Activated B cell treated with CpG ODN at 0.5 μM for 24 hours (primary cell): ENCODE data around the gene SCGB1A1. TPM values are rescaled to one million over a fixed set of nuclear protein-coding genes. Genes with fewer than 3 reads are reported as not detected.

Experiments
- ATAC-seq: fragments of 200-7000 bp; cut with Tn5 transposase; one replicate; pipeline ENCODE4 v1.10.0; 2021; ENCODE audit warnings: low read depth, mild to moderate bottlenecking, moderate library complexity
- CTCF ChIA-PET: fragments of 350-600 bp; sonication (Branson Sonifier 250); formaldehyde crosslinking; loops from one replicate; lab custom pipeline; 2021; ENCODE audit warnings: antibody characterized with exemption; lab: Charles Lee
- POLR2A ChIA-PET: fragments of 350-600 bp; sonication (Branson Sonifier 250); formaldehyde crosslinking; loops from one replicate; lab custom pipeline; 2021; ENCODE audit warnings: antibody characterized with exemption; lab: Charles Lee
- DNase-seq: peaks from one replicate; pipeline ENCODE4 v3.0.0; 2022
- H3K27ac Mint-ChIP-seq: one replicate; pipeline ENCODE4 v1.8.0; 2020; ENCODE audit warnings: mixed read lengths
- H3K27me3 Mint-ChIP-seq: one replicate; pipeline ENCODE4 v1.8.0; 2021; ENCODE audit warnings: mixed read lengths
- H3K36me3 Mint-ChIP-seq: one replicate; pipeline ENCODE4 v1.8.0; 2021; ENCODE audit warnings: low read depth, mixed read lengths
- H3K4me1 Mint-ChIP-seq: one replicate; pipeline ENCODE4 v1.8.0; 2021; ENCODE audit warnings: mixed read lengths
- H3K4me3 Mint-ChIP-seq: one replicate; pipeline ENCODE4 v1.8.0; 2020; ENCODE audit warnings: mild to moderate bottlenecking, mixed read lengths
- H3K9me3 Mint-ChIP-seq: one replicate; pipeline ENCODE4 v1.8.0; 2020; ENCODE audit warnings: mixed read lengths
- intact Hi-C: fragments of 100-400 bp; cut with micrococcal nuclease; formaldehyde crosslinking; loops from one replicate; pipeline ENCODE4 v1.15.1; 2024
- total RNA-seq: library from RNA; stranded (reverse); gene quantifications from 2 replicates; pipeline ENCODE4 v1.2.3, GENCODE V29; 2022
- TF ChIP-seq, protein P1 (sequence below): fragments of 200-600 bp; IDR thresholded peaks from one replicate; pipeline ENCODE4 v1.8.0; 2022; ENCODE audit warnings: antibody characterized with exemption, mild to moderate bottlenecking

The SCGB1A1 gene
- total RNA-seq, 1 donor from 2014 or later, result not detected

DNA sequence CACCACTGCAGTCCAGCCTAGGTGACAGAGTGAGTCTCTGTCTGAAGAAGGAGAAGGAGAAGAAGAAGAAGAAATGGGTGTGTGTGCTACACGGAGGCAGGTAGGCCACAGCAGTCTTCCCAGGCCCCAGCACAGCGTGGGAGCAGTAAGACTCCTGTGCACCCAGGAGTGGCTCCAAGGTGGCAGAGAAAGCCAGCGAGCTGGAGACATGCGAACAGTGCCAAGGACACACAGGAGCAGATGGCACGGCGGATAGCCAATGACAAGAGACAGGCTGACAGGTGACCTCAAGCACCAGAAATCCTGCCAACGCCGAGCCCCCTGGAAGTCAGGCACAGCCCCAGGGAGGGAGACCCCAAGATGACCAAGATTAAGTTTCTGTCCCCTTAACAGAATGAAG lies 9.0 kb upstream of the SCGB1A1 start:
- ChIA-PET CTCF (no interaction called here), POLR2A (interaction anchor here (0.6 kb wide), 2 partner anchors 74 to 472 kb away, joined by 3 to 4 read pairs; no protein-coding TSS in a partner anchor)
- Mint-ChIP-seq H3K4me3 (no peak overlapping the region), H3K27me3 (no peaks in the 10 kb centered on the region), H3K4me1 (no peaks in the 10 kb centered on the region), H3K36me3 (no peaks in the 10 kb centered on the region), H3K9me3 (no peaks in the 10 kb centered on the region), H3K27ac (no peak overlapping the region)
- ATAC-seq, result no peak
- no peak for DNase-seq
- intact Hi-C loops, result no loop called here
- TF ChIP-seq, protein P1, sequence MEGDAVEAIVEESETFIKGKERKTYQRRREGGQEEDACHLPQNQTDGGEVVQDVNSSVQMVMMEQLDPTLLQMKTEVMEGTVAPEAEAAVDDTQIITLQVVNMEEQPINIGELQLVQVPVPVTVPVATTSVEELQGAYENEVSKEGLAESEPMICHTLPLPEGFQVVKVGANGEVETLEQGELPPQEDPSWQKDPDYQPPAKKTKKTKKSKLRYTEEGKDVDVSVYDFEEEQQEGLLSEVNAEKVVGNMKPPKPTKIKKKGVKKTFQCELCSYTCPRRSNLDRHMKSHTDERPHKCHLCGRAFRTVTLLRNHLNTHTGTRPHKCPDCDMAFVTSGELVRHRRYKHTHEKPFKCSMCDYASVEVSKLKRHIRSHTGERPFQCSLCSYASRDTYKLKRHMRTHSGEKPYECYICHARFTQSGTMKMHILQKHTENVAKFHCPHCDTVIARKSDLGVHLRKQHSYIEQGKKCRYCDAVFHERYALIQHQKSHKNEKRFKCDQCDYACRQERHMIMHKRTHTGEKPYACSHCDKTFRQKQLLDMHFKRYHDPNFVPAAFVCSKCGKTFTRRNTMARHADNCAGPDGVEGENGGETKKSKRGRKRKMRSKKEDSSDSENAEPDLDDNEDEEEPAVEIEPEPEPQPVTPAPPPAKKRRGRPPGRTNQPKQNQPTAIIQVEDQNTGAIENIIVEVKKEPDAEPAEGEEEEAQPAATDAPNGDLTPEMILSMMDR, result no peak

DNA sequence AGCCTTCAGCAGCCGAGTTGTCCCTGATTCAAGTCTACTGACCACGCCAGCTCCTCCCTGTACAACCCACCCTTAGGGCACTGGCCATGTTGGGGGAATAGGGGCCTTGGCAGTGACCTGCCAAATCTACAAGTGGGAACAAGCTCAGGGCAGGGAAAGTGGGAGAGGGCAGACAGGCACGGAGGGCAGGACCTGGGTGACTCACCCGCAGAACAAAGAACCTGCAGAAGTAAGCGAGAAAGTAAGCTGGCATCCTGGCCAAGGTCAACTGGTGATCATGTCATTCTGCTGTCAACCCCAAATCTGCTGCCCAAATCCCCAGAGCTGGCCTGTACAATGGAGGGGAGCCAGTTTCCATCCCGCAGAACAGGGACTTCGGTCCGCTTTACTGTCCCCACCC lies 7.9 kb upstream of the SCGB1A1 start:
- Mint-ChIP-seq H3K9me3 (no peaks in the 10 kb centered on the region), H3K27ac (no peak overlapping the region), H3K36me3 (no peaks in the 10 kb centered on the region), H3K27me3 (no peaks in the 10 kb centered on the region), H3K4me3 (no peak overlapping the region), H3K4me1 (no peaks in the 10 kb centered on the region)
- ATAC-seq (no peak), DNase-seq (no peak)
- TF ChIP-seq, protein P1, result no peak
- intact Hi-C loops, result no loop called here
- CTCF ChIA-PET, result no interaction called here
- POLR2A ChIA-PET, result no interaction called here

DNA sequence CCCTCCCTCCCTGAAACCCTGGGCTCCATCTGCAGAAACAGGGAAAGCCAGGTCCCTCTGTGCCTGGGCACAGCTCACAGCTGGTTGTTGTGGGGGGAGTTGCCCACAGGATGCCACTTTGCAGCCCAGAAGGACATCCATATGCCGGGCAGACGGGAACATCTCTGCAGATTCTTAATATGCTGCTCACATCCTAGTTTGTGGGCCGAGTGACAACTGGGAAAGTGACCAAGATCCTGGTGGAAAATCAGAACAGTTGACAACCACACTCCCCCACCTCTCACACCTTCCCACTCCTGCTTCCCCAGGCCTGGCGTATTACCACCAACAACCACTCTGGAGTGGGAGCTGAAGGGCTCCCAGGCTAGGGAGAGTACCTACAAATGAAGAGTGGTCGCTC lies 7.3 kb upstream of the SCGB1A1 start:
- Mint-ChIP-seq H3K36me3 (no peaks in the 10 kb centered on the region), H3K9me3 (no peaks in the 10 kb centered on the region), H3K27ac (no peak overlapping the region), H3K27me3 (no peaks in the 10 kb centered on the region), H3K4me3 (no peak overlapping the region), H3K4me1 (no peaks in the 10 kb centered on the region)
- ChIA-PET POLR2A (no interaction called here), CTCF (no interaction called here)
- TF ChIP-seq, protein P1, result no peak
- no peak for DNase-seq
- intact Hi-C loops, result no loop called here
- ATAC-seq, result no peak

DNA sequence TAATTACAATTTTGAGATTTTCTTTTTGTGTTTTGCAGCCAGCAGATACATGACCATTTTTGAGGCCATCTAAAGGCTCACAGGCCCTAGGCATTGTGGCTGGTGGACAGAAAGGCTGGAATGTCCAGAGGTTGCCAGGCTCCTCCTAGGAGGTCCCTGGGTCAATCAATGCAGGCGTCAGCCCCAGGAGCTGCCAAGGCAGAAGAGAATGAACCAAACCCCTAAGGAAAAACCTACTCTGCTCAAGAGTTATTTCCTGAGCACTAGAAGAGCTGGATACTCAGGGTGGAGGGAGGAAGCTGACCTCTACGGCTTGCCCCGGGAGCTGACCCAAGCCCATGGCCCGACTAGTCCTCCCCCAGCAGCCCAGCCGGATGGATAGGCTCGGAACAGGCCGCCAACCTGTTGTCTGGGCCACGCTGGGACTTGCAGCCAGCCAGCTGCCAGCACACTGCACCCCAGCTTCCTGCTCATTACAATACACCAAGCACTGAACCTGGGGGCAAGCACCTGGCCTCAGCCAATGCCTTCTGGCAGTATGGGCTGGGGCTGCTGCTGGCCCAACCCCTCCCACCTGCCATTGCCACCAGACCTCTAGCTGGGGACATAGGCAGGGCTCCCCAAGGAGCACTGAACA lies 5.7 kb upstream of the SCGB1A1 start:
- Mint-ChIP-seq H3K27me3 (no peaks in the 10 kb centered on the region), H3K9me3 (no peaks in the 10 kb centered on the region), H3K27ac (no peak overlapping the region), H3K4me1 (no peaks in the 10 kb centered on the region), H3K4me3 (no peak overlapping the region), H3K36me3 (no peaks in the 10 kb centered on the region)
- intact Hi-C loops, result no loop called here
- DNase-seq (no peak), ATAC-seq (no peak)
- TF ChIP-seq, protein P1, result no peak
- ChIA-PET POLR2A (no interaction called here), CTCF (interaction anchor here (1.5 to 2.0 kb wide), 2 partner anchors 12 to 18 kb away, joined by 3 to 7 read pairs; no protein-coding TSS in a partner anchor)

DNA sequence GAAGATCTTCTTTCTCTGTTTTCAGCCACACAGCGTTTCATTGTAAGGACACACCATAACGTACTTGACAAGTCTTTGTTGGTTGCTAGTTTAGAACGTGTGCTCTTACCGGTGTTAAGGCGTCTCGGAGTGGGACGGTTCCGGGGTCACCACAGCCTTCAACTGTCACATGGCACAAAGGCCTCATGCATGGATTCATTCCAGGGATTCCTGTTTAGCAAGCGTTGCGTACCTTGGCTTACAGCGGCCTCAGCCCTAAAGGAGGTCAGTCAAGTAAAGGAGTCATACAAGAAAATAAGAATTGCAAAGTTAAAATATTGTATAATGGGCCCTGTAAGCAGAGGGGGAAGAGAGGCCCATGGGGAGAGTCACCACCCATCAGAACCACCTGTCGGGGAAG lies 2.2 kb upstream of the SCGB1A1 start:
- CTCF ChIA-PET, result no interaction called here
- no peak overlapping the region for H3K27ac Mint-ChIP-seq
- H3K27me3 Mint-ChIP-seq, result no peaks in the 10 kb centered on the region
- H3K9me3 Mint-ChIP-seq, result no peaks in the 10 kb centered on the region
- intact Hi-C loops, result no loop called here
- ATAC-seq (no peak), DNase-seq (no peak)
- no peak overlapping the region for H3K4me3 Mint-ChIP-seq
- no peaks in the 10 kb centered on the region for H3K4me1 Mint-ChIP-seq
- TF ChIP-seq, protein P1, result no peak
- POLR2A ChIA-PET, result no interaction called here
- H3K36me3 Mint-ChIP-seq, result no peaks in the 10 kb centered on the region
